ENCODE measurements around the gene IRF2BP1. TPM values are rescaled to one million over a fixed set of nuclear protein-coding genes. Genes with fewer than 3 reads are reported as not detected.

Gene IRF2BP1, protein sequence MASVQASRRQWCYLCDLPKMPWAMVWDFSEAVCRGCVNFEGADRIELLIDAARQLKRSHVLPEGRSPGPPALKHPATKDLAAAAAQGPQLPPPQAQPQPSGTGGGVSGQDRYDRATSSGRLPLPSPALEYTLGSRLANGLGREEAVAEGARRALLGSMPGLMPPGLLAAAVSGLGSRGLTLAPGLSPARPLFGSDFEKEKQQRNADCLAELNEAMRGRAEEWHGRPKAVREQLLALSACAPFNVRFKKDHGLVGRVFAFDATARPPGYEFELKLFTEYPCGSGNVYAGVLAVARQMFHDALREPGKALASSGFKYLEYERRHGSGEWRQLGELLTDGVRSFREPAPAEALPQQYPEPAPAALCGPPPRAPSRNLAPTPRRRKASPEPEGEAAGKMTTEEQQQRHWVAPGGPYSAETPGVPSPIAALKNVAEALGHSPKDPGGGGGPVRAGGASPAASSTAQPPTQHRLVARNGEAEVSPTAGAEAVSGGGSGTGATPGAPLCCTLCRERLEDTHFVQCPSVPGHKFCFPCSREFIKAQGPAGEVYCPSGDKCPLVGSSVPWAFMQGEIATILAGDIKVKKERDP
- polyA plus RNA-seq (ENCODE audit: insufficient read length in 4 of 4): 10 to 100 TPM; 18.1 to 31.1 (median 20.1) TPM

DNA sequence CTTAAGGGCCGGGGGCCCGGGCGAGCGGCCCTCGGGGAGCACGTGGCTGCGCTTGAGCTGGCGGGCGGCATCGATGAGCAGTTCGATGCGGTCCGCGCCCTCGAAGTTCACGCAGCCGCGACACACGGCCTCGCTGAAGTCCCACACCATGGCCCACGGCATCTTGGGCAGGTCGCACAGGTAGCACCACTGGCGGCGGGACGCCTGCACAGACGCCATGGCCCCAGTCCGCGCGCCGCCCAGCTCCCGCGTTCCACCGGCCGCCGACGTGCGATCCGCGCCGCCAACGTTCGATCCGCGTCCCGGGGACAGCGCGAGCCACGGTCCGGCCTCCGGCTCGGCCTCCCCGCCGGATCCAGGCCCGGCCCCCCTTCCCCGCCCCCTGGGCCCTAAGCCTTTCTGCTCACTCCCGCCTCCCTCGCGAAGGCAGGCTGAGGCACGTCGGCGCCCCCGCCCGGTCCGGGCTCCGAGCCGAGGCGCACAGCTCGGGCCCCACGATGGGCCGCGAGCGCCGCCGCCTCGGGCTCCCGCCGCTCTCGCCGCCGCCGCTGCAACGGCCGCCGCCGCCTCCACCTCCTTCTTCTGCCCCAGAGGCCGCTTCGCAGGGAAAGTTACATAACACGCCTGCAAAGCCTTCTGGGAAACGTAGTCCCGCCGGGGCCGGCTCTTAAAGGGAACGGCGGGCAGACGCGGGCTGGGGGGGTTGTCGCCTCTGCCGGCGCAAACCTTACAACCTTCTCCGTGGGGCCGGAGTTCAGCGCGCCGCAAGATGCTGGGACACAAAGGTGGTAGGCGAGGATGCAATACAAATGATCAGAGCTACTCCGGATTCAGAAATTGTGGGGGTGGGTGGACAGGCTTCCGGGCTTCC, at the start of gene IRF2BP1:
Gene IRF2BP1, minus strand, starts transcription at position 586 of the 871 bp plus-strand sequence. Its CDS starts 367 bp downstream, at position 219.
- peak in 2 of 4 donors; percentile 90 to 92 for DNase-seq (ENCODE audit: low read depth in 4 of 4, low spot score in 3 of 4)

DNA sequence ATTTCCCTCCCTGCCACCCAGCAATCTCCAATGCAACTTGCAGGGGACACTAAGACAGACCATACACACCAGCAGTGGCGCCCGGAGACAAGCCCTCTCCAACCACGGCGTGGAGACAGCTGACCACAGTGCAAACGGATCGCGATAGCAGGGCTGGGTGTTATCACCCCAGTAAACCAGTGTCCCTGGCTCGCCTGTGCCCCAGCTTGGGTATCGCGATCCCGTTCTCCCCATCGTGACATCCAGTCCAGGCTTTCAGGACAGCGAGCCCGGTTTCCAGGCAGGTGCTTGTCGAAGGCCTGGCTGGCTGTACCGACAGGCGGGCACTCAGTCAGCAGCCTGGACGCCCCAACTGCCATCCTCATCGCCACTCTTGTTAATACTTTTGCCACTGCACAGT, 49.3 kb upstream of the IRF2BP1 start:
- DNase-seq (ENCODE audit: low read depth in 4 of 4, low spot score in 3 of 4): no peak

DNA sequence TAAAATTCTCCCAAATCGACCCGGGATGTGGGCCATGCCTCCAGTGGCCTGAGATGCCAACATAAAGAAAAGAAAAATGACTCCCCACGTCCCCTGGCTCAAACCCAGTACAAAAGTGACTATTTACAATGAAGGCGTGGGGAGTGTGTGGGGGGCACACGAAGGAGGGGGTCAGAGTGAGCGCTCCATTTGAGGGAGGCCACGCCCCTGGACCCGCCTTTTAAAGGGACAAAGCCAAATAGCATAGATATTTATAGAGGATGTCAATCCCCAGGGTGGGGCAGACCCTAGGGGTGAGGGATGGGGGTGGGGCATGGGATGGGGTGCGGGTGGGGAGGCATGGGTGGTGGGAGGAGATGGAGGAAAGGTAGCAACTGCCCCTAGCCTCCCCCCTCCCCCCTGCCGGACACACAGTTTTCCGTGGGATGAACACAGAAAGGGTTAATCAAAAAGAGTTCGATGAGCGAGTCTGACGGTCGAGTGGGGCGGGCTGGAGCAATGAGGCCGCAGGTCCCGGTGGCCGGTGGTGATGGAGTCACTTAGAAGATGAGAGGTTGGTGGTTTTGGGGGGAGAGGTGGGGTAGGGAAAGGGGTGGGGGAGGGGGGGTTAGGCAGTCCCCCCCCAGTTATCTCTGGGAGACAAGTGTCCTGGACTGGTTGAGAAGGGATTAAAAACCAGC, 48.8 kb upstream of the IRF2BP1 start:
- DNase-seq (ENCODE audit: low read depth in 4 of 4, low spot score in 3 of 4): no peak

DNA sequence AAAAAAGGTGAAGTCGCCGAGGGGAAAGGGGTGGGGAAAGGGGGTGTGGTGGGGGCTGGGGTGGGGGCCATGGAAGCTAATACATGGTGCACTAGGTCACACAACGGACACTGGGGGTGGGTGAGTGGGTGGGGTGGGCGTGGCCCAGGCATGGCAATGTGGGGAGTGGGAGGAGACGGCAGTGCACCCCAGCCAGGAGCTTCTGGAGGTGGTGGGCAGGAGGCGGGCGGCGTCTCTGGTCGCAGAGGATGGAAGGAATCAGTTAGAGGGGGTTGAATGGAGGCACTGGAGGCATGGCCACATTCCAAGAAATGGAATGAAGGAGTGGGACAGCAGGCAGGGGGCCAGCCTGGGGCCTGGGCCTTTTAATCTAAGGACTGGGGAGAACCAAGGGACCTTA, 47.8 kb upstream of the IRF2BP1 start:
- no peak for DNase-seq (ENCODE audit: low read depth in 4 of 4, low spot score in 3 of 4)

DNA sequence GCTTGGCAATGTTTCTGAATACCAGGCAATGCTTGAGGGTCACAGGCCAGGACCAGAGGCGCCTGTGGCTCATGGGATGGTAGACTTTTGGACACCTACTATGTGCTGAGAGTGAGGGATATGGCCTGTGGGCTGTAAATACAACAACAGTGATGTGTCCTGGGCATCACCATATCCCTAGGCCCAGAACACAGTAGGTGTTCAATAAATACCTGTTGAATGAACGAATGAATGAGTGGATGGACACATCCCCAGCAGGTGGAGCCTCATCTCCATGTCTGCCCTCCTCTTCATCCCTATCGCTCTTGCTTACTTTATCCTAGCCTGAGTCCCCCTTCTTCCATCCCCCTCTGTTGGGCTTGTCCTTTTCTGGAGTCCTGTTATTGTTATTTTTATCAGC, 45.1 kb upstream of the IRF2BP1 start:
- DNase-seq (ENCODE audit: low read depth in 4 of 4, low spot score in 3 of 4): no peak

DNA sequence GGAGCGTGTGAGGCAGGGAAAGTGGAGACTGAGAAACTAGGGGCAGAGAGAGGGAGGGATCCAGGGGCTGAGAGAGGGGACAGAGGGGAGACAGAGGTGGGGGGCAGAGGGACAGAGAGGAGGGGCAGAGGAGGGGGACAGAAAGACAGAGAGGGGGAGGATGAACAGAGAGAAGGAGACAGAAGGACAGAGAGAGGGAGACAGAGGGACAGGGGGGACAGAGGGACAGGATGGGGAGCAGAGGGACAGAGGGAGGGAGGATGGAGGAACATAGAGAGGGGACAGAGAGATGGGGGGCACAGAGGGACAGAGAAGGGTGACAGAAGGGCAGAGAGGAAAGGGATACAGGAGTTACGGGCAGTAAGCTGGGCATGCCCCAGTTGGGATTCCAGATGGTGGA, 43.3 kb upstream of the IRF2BP1 start:
- DNase-seq (ENCODE audit: low read depth in 4 of 4, low spot score in 3 of 4): no peak

DNA sequence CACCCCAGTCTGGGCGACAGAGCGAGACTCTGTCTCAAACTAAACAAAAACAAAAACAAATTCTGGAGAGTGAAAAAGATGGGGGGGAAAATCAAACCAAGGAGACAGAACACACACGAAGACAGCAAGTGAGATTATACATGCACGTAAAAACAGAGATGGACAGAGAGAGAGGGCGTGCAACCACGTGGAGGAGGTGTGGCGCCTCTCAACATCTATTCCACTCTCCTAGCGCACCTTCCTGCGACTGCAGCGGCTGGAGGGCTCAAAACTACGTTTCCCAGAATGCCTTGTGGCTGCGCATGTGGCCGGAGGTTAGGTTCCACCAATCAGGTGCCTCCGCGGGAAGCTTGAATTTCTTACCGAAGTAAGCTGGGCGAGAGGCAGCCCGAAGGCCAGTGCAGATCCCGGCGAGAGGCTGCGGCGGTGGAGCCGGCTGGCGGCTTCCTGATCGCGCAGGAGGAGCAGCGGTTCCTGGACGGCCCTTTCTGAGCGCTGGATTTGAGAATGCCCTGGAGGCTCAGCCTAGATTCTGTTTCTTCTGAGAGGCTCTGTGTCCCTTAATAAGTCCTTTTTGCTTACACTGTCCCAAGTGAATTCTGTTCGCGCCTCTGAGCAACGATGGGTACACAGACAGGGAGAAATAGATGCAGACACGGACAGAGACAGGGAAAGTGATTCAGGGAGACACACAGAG, 41.8 kb upstream of the IRF2BP1 start:
- peak; percentile 75 to 84 (median 78) for DNase-seq (ENCODE audit: low read depth in 4 of 4, low spot score in 3 of 4)

DNA sequence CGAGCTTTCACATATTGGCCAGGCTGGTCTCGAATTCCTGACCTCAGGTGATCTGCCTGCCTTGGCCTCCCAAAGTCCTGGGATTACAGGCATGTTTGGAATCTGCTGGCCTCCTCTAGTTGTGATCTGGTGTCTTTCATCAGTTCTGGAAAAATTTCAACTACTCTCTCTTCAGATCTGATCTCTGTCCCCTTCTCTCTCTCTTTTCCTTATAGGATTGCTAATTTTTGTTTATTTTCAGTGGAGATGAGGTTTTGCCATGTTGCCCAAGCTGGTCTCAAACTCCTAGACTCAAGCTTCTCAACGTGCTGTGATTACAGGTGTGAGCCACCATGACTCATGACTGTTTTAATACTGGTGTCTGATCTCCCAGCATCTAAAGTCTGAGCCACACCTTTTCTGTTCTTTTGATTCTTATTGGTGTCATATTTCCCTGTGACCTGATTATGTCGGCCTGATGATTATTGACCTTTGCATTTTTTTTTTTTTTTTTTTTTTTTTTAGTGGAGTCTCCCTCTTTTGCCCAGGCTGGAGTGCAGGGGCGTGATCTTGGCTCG, 39.0 kb upstream of the IRF2BP1 start:
- DNase-seq (ENCODE audit: low read depth in 4 of 4, low spot score in 3 of 4): no peak

DNA sequence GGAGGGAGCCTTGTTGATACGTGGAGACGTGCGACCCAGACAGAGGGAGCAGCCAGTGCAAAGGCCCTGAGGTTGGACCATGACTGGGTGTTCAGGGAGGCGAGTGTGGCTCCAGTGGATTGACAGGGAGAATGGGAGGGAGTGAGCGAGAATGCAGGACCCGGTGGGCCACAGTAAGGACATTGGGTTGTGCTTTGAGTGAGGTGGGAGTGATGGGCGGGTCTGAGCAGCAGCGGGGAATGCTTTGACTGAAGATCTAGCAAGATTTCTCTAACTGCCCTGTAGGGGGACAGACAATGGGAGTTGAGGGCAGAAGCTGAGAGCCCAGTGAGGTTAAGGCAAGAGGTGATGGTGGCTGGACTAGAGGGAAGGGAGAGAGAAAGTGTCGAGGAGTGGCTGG, 36.3 kb upstream of the IRF2BP1 start:
- no peak for DNase-seq (ENCODE audit: low read depth in 4 of 4, low spot score in 3 of 4)

DNA sequence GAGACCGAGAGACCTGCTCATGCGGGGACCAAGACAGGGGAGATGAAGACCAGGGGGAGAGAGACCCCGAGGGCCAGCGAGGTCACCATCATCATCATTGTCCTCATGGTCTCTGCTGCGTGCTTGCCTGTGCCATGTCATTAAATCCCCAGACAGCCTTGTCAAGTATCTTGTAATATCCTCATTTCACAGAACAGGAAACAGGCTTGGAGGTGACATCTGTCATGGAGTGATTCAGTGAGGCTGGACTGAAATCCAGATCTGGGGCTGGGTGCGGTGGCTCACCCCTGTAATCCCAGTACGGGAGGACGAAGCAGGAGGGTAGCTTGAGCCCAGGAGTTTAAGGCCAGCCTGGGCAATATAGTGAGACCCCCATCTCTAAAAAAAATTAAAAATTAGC, 34.5 kb upstream of the IRF2BP1 start:
- DNase-seq (ENCODE audit: low read depth in 4 of 4, low spot score in 3 of 4): no peak

DNA sequence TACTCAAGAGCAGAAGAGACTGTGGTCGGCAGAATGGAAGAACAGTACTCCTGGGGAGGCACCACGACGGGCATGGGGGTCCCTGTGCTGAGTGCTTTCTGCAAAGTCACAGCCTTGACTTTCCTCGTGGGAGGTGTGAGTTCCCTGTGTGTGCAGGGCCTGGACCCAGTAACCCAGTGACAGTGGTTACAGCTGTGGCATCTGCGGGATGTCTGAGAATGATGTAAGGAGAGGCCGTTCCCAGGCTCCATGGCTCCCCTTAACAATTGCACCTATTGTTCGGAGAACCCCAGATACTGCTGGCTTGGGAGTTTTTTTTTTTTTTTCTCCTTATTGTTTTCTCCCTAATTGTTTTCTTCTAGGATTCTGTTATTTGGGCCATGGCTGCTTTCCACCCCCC, 33.7 kb upstream of the IRF2BP1 start:
- DNase-seq (ENCODE audit: low read depth in 4 of 4, low spot score in 3 of 4): no peak

DNA sequence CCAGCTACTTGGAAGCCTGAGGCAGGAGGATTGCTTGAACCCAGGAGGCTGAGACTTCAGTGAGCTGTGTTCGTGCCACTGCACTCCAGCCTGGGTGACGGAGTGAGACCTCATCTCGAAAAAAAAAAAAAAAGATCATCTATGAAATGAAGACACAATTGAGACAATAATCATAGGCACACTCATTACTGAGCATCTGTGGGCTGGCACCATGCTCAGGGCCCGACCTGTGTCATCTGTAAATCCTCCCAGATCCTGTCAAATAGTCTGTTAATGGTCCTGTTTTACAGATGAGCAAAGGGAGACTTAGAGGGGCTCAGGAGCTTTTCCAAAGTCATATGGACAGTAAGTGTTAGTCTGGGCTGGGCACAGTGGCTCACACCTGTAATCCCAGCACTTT, 32.8 kb upstream of the IRF2BP1 start:
- DNase-seq (ENCODE audit: low read depth in 4 of 4, low spot score in 3 of 4): no peak

DNA sequence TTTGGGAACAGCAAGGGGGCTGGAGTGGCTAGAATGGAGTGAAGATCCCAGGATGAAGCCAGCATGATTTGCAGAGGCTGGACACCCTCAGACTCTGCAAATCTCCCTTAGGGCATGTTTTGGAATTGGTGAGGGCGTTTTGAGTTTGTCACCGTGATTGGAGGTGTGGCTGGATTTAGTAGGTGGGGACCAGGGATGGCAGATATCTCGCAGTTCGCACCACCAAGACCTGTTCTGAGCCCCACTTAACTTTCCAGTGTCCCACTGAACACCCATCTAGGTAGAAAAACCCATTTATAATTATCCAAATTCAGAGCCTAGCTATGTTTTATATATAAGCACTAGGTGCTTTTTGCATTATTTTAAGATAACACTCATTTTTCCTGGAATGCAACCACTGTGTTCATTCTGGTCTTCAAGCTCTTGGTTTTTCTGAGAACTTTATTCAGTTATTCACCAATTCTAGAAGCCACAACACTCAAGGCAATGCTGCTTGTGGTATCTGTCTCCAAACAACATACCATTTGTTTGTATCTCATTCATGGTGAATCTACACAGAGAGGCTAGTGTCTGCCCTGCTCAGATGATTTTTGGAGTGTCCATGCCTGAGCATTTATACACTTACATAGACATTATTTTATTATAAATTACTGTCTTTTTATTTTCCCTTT, 31.6 kb upstream of the IRF2BP1 start:
- DNase-seq (ENCODE audit: low read depth in 4 of 4, low spot score in 3 of 4): no peak

DNA sequence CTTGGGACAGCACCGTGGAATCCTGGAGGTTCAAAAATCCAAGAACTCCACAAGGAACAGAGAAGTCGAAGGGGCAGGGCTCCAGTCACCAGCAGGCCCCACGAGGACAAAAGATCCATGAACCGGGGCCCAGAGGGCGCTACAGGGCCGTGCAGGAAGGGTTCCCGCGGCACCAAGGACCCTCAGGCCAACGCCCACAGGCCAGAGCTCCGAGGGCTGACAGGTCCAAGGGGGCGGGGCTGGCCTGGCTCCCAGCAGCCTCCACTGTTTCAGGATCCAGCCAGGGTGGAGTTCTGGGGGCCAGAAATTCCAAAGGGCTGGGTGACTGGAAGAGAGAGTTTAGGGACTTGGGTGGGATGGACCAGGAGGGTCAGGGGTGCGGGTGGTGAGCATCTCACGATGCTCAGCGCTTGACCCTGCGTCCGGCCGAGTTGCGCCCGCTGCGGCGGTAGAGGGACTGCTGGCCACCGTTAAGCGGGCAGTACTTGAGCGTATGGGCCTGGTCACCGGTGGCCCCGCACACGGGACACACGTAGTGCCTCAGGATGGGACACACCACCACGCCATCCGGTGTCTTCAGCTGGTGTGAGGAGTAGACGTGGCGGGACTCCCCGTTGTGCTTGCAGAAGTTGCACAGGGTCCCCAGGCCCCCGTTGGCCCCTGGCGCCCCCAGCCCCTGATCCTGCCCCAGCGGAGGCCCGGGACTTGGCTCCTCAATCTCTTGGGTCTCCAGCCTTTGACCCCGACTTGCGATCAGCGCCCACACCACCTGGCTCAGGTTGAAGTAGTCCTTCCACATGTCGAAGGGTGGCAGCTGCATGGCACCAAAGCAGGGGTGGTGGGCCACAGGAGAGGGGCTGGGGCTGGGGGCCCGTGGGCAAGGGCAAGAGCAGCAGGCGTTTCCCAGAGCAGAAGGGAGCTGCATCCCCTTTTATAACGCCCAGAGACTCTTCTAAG, 28.2 kb upstream of the IRF2BP1 start, which contains the start of gene NANOS2:
Gene NANOS2, minus strand, starts transcription at position 905 of the 957 bp plus-strand sequence. Its CDS starts 85 bp downstream, at position 820.
- no peak for DNase-seq (ENCODE audit: low read depth in 4 of 4, low spot score in 3 of 4)

DNA sequence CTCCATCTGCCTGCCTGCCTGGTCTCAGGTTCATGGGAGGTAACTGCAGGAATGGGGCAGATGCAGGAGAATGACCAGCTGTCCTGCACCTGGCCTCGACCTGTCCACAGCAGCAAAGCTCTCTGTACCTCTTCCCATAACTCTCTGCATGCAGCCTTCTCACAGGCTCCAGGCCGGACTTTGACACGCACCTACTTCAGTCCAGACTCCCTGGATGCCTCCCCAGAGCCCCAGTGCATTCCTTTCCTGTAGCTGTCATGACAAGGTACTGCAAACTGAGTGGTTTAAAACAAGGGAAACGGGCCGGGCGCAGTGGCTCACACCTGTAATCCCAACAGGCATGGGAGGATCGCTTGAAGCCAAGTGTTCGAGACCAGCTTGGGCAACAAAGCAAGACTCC, 25.4 kb upstream of the IRF2BP1 start:
- DNase-seq (ENCODE audit: low read depth in 4 of 4, low spot score in 3 of 4): no peak

DNA sequence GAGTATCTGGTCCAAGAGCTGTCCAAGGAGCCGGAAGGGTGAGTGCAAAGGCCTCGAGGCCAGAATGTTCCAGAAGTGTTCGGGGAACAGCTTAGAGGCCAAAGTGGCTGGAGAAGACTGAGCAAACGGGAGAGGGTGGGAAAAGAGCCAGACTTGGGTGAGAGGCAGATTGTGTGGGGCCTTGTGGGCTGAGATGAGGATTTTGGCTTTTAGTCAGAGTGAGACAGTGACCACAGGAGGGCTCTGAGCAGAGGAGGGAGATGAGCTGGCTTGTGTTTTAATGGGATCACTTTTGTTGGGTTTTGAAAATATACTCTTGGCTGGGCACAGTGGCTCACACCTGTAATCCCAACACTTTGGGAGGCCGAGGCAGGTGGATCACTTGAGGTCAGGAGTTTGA, 23.0 kb upstream of the IRF2BP1 start:
- no peak for DNase-seq (ENCODE audit: low read depth in 4 of 4, low spot score in 3 of 4)

DNA sequence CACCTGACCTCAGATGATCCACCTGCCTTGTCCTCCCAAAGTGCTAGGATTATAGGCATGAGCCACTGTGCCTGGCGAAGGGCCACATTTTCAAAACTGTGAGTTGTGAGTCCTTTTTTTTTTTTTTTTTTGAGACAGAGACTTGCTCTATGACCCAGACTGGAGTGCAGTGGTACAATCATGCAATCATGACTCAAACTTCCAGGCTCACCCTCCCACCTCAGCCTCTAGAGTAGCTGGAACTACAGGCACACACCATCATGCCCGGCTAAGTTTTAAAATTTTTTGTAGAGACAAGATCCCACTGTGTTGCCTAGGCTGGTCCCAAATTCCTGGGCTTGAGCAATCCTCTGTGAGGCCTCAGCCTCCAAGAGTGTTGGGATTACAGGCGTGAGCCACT, 20.3 kb upstream of the IRF2BP1 start:
- DNase-seq (ENCODE audit: low read depth in 4 of 4, low spot score in 3 of 4): no peak

DNA sequence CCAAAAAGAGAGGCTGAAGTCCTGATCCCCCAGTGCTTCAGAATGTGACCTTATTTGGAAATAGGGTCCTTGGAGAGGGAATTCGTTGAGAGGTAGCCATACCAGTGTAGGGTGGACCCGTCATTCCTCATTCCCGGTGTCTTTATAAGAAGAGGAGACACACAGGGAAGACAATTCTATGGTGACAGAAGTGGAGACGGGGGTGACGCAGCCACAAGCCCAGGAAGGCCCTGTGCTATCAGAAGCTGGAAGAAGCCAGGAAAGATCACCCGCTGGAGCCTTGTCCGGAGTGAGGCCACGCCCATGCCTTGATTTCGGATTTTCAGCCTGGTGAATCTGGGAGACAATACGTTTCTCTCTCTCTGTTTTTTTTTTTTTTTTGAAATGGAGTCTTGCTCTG, 19.1 kb upstream of the IRF2BP1 start:
- DNase-seq (ENCODE audit: low read depth in 4 of 4, low spot score in 3 of 4): no peak
